Keratinocyte (primary cell): ENCODE data around the gene CAPNS1. TPM values are rescaled to one million over a fixed set of nuclear protein-coding genes. Genes with fewer than 3 reads are reported as not detected.
"Not testable (repeated sequence)": the region's sequence is repeated elsewhere in the genome, so short reads cannot be mapped to it uniquely, and the experiment has no call there.

ENCODE experiments used
- DNase-seq: peaks from one replicate; pipeline ENCODE4 v3.0.0-alpha.2; 2011; ENCODE audit warnings: low read depth, missing footprints, low spot score
- FAIRE-seq: peaks from 2 replicates; lab custom pipeline; 2011; peaks lifted over from hg19 to GRCh38; lab: Jason Lieb, UNC
- H2AFZ ChIP-seq: 2 replicates; pipeline ENCODE4 v1.6.0; 2012; ENCODE audit warnings: low read length, control low read depth, inconsistent platforms; ENCODE audit not compliant: control insufficient read depth
- H3K27ac ChIP-seq: 2 replicates; pipeline ENCODE4 v1.5.1; 2011; ENCODE audit warnings: low read length; ENCODE audit not compliant: control insufficient read depth, insufficient read depth
- H3K27me3 ChIP-seq: 3 replicates; pipeline ENCODE4 v1.6.0; 2011; ENCODE audit warnings: low read length; ENCODE audit not compliant: control insufficient read depth, insufficient read depth; ENCODE audit errors: extremely low read depth
- H3K36me3 ChIP-seq, 2 experiments: 2 replicates in 1 of 2; 3 replicates in 1 of 2; pipeline ENCODE4 v1.5.1; 2011; ENCODE audit warnings: low read length in 2 of 2, mild to moderate bottlenecking in 1 of 2; ENCODE audit not compliant: control insufficient read depth in 2 of 2, insufficient read depth in 2 of 2; ENCODE audit errors: extremely low read depth in 1 of 2
- H3K4me1 ChIP-seq: 3 replicates; pipeline ENCODE4 v1.5.1; 2011; ENCODE audit warnings: low read length; ENCODE audit not compliant: control insufficient read depth, insufficient read depth; ENCODE audit errors: extremely low read depth
- H3K4me2 ChIP-seq: 3 replicates; pipeline ENCODE4 v1.6.0; 2011; ENCODE audit warnings: low read depth, low read length; ENCODE audit not compliant: control insufficient read depth, insufficient read depth; ENCODE audit errors: extremely low read depth
- H3K4me3 ChIP-seq, 3 experiments: fragments of 200-600 bp in 1 of 3; sonication (generic) in 1 of 3; 2 replicates in 2 of 3; 3 replicates in 1 of 3; pipeline ENCODE4 v1.5.1; 2011 to 2016; ENCODE audit warnings: low read length in 3 of 3, mild to moderate bottlenecking in 3 of 3, control low read depth in 2 of 3, inconsistent platforms in 1 of 3, low read depth in 1 of 3, mixed read lengths in 1 of 3, mixed run types in 1 of 3, moderate library complexity in 1 of 3; ENCODE audit not compliant: control insufficient read depth in 2 of 3, insufficient read depth in 2 of 3; ENCODE audit errors: extremely low read depth in 1 of 3
- H3K79me2 ChIP-seq: 2 replicates; pipeline ENCODE4 v1.6.0; 2012; ENCODE audit warnings: low read length; ENCODE audit not compliant: control insufficient read depth, insufficient read depth
- H3K9ac ChIP-seq: 3 replicates; pipeline ENCODE4 v1.6.0; 2011; ENCODE audit warnings: low read length; ENCODE audit not compliant: control insufficient read depth, insufficient read depth; ENCODE audit errors: extremely low read depth
- H3K9me1 ChIP-seq: 3 replicates; pipeline ENCODE4 v1.6.0; 2011; ENCODE audit warnings: low read length; ENCODE audit not compliant: control insufficient read depth, insufficient read depth; ENCODE audit errors: extremely low read depth
- H3K9me3 ChIP-seq: 2 replicates; pipeline ENCODE4 v1.5.1; 2012; ENCODE audit warnings: low read depth, low read length; ENCODE audit not compliant: control insufficient read depth
- H4K20me1 ChIP-seq: 3 replicates; pipeline ENCODE4 v1.6.0; 2011; ENCODE audit warnings: low read length; ENCODE audit not compliant: control insufficient read depth, insufficient read depth; ENCODE audit errors: extremely low read depth
- CTCF ChIP-seq, 3 experiments: IDR thresholded peaks in 1 of 3; conservative IDR thresholded peaks in 1 of 3; optimal IDR thresholded peaks in 1 of 3; 2 replicates in 2 of 3; 3 replicates in 1 of 3; pipeline versions ENCODE3 to v1.5.1; 2011; ENCODE audit warnings: low read length in 3 of 3, mild to moderate bottlenecking in 3 of 3, moderate library complexity in 2 of 3, control low read depth in 1 of 3, inconsistent platforms in 1 of 3; ENCODE audit not compliant: insufficient read depth in 2 of 3; ENCODE audit errors: extremely low read depth in 1 of 3
- EZH2 ChIP-seq: IDR thresholded peaks from one replicate; pipeline ENCODE4 v1.6.1; 2012; ENCODE audit warnings: inconsistent platforms, mild to moderate bottlenecking, low read length, moderate library complexity
- dilution Hi-C: fragments of 300-500 bp; cut with MboI; formaldehyde crosslinking; loops from one replicate; pipeline ENCODE4 v1.7.0; 2020; ENCODE audit warnings: low sequenced_read_pairs; ENCODE audit not compliant: extremely low pct_ligation_motif_present
- polyA plus RNA-seq, 5 experiments: library from polyadenylated mRNA; depleted of rRNA in 3 of 5; stranded (reverse) in 3 of 5; stranded (forward) in 1 of 5; unstranded in 1 of 5; fragments of >200 nt; gene quantifications; 1 replicate in 1 of 5; 2 replicates in 3 of 5; 3 replicates in 1 of 5; pipeline versions ENCODE4 v1.2.1 to v1.2.3, GENCODE V29; 2011 to 2012; ENCODE audit warnings: missing spikeins in 2 of 5, low read depth in 1 of 5, low replicate concordance in 1 of 5

Gene CAPNS1
- polyA plus RNA-seq, 1 donor (not counting 4 experiments of a cell fraction or from before 2014, with no cell fraction given), result 884 TPM

- DNase-seq (no peak), FAIRE-seq (no peak)
- TF ChIP-seq EZH2 (no peak), CTCF (optimal IDR thresholded peaks at IDR 0.05 in 1 of 3, IDR thresholded peaks at IDR 0.05 in 1 of 3, conservative IDR thresholded peaks at IDR 0.05 in 1 of 3; ENCODE audit: extremely low read depth in 1 of 3, insufficient read depth in 2 of 3, low read length in 3 of 3) (no peak)
These were observed 33.0 kb downstream of the CAPNS1 start for GRCh38 chr19:36172852-36173251.

GRCh38 chr19:36173846-36174245 lies 34.0 kb downstream of the CAPNS1 start:
- H3K9me3 ChIP-seq, H3K36me3 ChIP-seq, H3K4me1 ChIP-seq, dilution Hi-C loops, H3K27me3 ChIP-seq, H4K20me1 ChIP-seq, H3K79me2 ChIP-seq, FAIRE-seq, DNase-seq, H3K9me1 ChIP-seq, H3K9ac ChIP-seq, H3K4me3 ChIP-seq, H3K27ac ChIP-seq, H3K4me2 ChIP-seq, H2AFZ ChIP-seq: not testable (repeated sequence)

More at GRCh38 chr19:36172852-36173251, 33.0 kb downstream of the CAPNS1 start:
- no peaks in the 10 kb centered on the region for H3K9me3 ChIP-seq
- dilution Hi-C loops, result no loop called here
- no peaks in the 10 kb centered on the region for H3K79me2 ChIP-seq
- H4K20me1 ChIP-seq, result no peaks in the 10 kb centered on the region
- H3K27me3 ChIP-seq, result no peaks in the 10 kb centered on the region
- H3K4me3 ChIP-seq, result no peak overlapping the region
- H3K4me1 ChIP-seq, result no peaks in the 10 kb centered on the region
- no peak overlapping the region for H3K27ac ChIP-seq
- H3K9ac ChIP-seq, result no peak overlapping the region
- H3K9me1 ChIP-seq, result no peaks in the 10 kb centered on the region
- H3K4me2 ChIP-seq, result no peak overlapping the region
- peaks cover 0 to under 1% of the 10 kb centered on the region in 2 experiments for H3K36me3 ChIP-seq
- no peak overlapping the region for H2AFZ ChIP-seq

GRCh38 chr19:36179077-36179476 lies 39.2 kb downstream of the CAPNS1 start:
- FAIRE-seq, H3K9ac ChIP-seq, H3K27ac ChIP-seq, DNase-seq, H3K4me1 ChIP-seq, H4K20me1 ChIP-seq, H2AFZ ChIP-seq, H3K36me3 ChIP-seq, H3K79me2 ChIP-seq, H3K9me1 ChIP-seq, H3K4me2 ChIP-seq, H3K4me3 ChIP-seq, dilution Hi-C loops, H3K27me3 ChIP-seq, H3K9me3 ChIP-seq: not testable (repeated sequence)
